HG02870 (cell line): ENCODE data around the gene ESRP2.

ENCODE experiments used
- ATAC-seq: cut with Tn5 transposase; IDR thresholded peaks from one replicate; pipeline ENCODE4 v1.9.1; 2021; ENCODE audit warnings: mild to moderate bottlenecking, moderate library complexity; ENCODE audit not compliant: unreplicated experiment

The ESRP2 gene

DNA sequence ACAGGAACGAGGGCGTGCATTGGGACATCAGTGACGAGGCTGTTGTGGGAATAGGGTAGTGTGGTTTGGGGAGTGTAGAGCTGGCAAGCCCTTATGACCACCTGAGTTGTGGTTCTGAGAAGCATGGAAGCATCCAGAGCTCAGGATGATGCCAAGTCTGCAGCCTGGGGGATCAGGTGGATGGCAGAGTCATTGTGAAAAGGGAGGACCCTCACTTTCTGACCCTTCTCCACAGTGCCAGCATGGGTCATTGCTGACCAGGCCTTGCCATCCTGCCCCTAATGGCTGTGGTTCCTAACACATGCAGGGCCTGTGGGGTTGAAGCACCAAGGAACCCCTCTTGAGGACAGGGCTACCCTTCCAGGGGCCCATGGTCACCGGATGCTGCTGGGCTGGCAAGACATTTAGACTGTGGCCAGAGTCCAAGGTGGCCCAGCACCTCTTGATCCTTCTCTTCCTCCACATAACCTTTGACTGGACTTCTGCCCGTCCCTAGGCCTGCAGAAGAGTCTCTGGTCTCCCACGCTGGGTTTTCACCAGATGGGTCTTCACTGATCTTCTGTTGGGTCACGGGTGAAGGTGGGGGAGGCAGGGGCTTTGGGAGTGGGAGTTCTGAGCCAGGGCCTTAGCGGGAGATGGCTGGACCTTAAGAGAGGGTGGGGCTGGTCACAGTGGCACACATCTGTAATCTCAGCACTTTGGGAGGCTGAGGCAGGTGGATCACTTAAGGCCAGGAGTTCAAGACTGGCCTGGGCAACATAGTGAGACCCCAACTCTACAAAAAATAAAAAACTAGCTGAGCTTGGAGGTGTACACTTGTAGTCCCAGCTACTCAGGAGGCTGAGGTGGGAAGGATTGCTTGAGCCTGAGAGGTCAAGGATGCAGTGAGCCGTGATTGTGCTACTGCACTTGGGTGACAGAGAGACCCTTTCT is 7.3 kb upstream of the ESRP2 start:
- no peak for ATAC-seq

DNA sequence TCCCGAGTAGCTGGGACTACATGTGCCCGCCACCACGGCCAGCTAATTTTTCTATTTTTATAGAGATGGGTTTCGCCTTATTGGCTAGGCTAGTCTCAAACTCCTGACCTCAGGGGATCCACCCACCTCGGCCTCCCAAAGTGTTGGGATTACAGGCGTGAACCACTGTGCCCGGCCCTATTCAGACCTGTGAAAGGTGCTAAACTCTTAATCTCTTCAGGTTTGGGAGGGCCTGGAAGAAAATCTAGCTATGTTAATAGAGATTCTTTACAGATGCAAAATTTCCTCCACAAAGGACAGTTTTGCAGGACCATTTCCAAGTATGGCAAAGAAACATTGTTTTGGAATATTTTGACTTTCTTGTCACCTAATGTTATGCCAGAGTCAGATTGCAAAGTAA is 6.2 kb upstream of the ESRP2 start:
- ATAC-seq = no peak

GRCh38 chr16:68238029-68238345 is 2.1 kb upstream of the ESRP2 start:
- ATAC-seq = no peak

DNA sequence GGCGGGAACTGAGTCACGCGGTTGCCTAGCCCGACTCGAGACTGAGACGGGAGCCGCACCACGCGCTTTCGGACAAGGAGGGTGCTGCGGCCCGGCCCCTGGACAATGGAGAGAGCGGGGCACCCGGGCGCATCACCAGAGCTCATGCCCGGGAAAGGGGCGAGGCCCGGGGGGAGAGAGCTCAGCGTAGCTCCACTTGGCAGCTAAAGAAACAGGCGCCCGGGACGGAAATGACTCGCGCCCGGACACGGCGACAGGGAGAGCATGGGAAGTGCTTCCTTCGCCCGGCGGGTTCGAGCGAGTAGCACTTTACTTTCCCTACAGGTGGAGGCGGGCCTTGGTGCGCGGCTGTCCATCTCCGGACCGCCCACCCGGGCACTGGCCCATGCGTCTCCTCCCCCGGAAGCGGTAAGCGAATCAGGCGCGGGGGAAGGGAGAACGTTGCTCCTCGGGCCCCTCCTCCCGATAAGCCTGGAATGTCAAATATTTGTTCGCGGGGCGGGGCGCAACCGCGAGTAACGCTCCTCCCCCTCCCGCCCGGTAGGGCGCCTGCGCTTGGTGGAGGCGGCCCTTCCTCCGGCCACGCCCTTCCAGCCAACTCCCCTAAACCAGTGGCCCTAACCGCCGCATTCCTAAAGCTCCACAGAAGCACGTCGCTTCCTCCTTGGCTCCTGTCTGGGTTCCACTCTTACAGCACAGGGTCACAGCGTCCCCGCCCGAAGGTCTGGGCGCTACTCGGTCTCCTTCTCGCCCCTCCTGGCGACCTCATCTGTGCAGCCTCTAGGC is 1.5 kb upstream of the ESRP2 start:
- ATAC-seq = peak; percentile 85

DNA sequence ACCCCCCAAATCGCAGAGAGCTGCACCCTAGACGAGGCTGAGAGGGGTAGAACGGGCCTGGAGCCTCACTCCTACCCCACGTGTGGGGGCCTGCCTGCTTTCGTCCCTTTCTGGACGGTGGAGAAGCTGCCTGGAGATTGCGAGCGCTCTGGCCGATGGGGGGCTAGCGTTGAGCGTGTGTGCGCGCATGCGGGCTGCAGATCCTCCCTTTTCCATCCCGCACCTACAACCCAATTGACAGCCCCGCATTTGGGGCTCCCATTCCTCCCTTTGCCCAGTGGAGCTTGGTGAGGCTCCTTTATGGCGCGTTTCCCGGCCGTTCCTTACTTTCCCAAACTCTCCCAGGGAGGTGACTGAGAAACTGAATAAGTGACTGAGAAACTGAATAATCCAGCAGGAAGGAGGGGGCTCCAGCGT is 907 bp upstream of the ESRP2 start:
- no peak for ATAC-seq

GRCh38 chr16:68236137-68236825 is 354 bp upstream of the ESRP2 start:
- ATAC-seq = no peak

- no peak for ATAC-seq
Measured at GRCh38 chr16:68235108-68235886, 630 bp downstream of the ESRP2 start.

GRCh38 chr16:68234188-68235107 is 1.5 kb downstream of the ESRP2 start:
- no peak for ATAC-seq

DNA sequence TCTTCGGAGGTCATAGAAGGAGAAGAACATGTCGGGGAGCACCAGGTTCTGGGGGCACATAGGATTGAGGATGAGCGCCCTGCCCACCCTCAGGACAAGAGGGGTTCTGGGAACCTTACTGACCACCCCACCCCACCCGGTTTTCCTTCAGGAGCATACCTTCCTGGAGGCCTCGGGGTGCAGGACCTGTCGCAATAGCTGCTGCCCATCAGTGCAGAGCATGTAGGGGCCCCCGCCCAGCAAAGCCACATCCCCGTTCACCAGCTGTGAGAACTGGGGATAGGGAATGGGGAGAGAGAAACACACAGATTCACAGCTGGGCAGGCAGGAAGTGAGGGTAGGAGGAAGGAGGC is 2.1 kb downstream of the ESRP2 start:
- ATAC-seq = no peak

- no peak for ATAC-seq
Measured at GRCh38 chr16:68233085-68233834, 2.7 kb downstream of the ESRP2 start.

- no peak for ATAC-seq
Measured at GRCh38 chr16:68232335-68232734, 3.6 kb downstream of the ESRP2 start.

- ATAC-seq = no peak
Measured at GRCh38 chr16:68231384-68232136, 4.4 kb downstream of the ESRP2 start.

DNA sequence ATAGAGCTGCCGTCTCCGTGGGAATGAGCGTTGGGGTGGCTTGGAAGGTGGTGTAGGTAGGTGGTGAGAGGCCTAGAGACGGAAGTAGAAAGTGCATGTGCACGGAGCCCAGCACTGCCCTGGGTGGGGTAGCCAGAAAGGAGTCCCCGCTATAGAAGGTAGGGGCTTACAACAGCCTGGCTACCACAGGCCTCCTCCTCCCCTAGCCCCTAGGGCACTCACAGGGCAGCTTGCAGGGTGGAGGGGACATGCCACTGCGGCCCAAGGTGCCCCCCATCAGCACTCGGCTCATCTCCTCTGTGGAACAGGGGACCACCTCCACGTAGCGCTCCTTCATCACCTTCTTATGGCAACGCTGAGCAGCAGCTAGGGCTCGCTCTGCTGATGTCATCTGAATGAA is 5.0 kb downstream of the ESRP2 start:
- no peak for ATAC-seq

DNA sequence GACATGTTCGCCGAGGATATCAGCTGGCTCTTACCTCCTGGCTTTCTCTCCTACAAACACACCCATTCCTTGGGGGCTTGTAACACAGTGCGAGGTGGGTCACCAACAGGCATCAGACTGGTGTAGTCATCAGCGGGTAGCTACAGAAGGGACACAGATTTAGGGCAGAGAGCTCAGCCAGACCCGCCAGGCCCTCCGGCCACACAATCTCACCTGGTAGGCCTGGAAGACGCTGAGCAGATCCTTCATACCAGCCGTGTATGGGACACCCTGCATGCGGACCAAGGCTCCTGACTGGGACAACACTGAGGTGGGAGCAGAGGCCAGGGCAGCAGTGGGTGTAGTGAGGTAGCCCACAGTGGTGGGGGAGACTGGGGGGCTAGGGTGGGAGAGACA is 5.8 kb downstream of the ESRP2 start:
- ATAC-seq = no peak

GRCh38 chr16:68229431-68230175 is 6.3 kb downstream of the ESRP2 start:
- no peak for ATAC-seq

GRCh38 chr16:68228652-68229051 is 7.3 kb downstream of the ESRP2 start:
- ATAC-seq = no peak

GRCh38 chr16:68227850-68228553 is 7.9 kb downstream of the ESRP2 start:
- ATAC-seq = no peak
